COLO829 (cell line): Measurements from ENCODE around the gene ZDHHC11.
"Not testable (repeated sequence)": the region's sequence is repeated elsewhere in the genome, so short reads cannot be mapped to it uniquely, and the experiment has no call there.

ENCODE experiments used
- DNase-seq: peaks from one replicate; pipeline ENCODE4 v3.0.0; 2012; ENCODE audit warnings: low spot score

The ZDHHC11 gene

GRCh38 chr5:845031-845675 is 5.6 kb downstream of the ZDHHC11 start:
- DNase-seq = not testable (repeated sequence)

- DNase-seq = not testable (repeated sequence)
Measured at GRCh38 chr5:844426-844825, 6.4 kb downstream of the ZDHHC11 start.

DNA sequence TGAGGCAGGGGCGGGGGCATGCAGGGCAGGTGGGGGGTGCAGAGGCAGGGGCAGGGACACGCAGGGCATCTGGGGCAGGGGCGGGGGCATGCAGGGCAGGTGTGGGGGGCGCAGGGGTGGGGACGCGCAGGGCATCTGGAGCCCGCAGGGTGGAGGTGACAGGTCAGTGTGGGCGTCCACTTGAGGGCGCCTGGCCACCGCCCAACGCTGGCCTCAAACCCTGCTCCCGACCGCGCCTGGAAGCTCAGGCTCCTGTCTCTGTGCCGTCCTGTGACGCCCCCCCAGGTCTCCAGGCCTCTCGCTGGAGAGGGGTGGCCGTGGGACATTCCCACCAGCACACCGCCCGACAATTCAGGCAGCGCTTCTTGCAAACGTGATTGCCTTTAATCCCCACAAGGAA is 6.9 kb downstream of the ZDHHC11 start:
- not testable (repeated sequence) for DNase-seq

GRCh38 chr5:843371-843770 is 7.4 kb downstream of the ZDHHC11 start:
- not testable (repeated sequence) for DNase-seq

- DNase-seq = not testable (repeated sequence)
Measured at GRCh38 chr5:842402-843221, 8.2 kb downstream of the ZDHHC11 start.

DNA sequence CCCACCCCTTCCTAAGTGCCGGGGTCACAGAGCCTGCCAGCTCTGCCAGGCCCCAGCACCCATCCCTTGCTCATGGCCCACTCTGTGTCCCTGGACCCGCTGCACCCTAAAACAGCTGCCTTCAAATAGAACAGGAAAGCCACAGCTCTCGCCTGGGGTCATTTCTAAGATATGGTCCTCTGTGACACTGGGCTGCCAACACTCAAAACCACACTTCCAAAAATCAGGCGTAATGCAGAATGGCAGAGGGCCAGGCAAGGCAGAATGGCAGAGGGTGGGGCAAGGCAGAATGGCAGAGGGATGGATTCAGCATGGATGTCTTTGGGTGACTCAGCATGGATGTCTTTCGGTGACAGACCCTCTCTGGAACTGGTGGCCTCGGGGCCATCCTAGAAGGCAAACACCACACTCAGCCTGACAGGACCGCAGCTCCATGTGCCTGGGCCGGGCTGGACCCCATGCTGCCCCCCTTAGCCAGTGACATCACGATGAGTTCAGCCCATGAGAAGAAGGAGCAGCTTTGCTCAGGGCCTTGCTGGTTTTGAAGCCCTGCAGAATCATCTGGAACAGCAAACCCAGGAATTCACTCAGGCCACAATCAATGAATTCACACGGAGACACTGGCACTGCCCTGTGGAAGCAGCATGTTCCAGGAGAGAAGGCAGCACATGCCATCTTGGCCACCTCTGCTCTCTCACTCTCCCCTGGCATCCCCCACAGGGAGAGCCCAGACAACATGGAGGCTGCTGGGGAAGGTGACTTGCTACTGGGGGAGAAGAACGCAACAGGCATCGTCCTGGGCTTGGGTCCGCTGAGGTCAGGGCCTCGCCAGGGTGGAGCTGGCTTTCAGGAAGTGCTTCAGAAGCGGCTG is 9.0 kb downstream of the ZDHHC11 start:
- DNase-seq = not testable (repeated sequence)

DNA sequence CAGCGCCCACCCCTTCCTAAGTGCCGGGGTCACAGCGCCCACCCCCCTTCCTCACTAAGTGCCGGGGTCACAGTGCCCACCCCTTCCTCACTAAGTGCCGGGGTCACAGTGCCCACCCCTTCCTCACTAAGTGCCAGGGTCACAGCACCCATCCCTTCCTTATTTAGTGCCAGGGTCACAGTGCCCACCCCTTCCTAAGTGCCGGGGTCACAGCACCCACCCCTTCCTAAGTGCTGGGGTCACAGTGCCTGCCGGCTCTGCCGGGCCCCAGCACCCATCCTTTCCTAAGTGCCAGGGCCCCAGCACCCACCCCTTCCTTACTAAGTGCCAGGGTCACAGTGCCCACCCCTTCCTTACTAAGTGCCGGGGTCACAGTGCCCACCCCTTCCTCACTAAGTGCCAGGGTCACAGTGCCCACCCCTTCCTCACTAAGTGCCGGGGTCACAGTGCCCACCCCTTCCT is 9.8 kb downstream of the ZDHHC11 start:
- DNase-seq = not testable (repeated sequence)

DNA sequence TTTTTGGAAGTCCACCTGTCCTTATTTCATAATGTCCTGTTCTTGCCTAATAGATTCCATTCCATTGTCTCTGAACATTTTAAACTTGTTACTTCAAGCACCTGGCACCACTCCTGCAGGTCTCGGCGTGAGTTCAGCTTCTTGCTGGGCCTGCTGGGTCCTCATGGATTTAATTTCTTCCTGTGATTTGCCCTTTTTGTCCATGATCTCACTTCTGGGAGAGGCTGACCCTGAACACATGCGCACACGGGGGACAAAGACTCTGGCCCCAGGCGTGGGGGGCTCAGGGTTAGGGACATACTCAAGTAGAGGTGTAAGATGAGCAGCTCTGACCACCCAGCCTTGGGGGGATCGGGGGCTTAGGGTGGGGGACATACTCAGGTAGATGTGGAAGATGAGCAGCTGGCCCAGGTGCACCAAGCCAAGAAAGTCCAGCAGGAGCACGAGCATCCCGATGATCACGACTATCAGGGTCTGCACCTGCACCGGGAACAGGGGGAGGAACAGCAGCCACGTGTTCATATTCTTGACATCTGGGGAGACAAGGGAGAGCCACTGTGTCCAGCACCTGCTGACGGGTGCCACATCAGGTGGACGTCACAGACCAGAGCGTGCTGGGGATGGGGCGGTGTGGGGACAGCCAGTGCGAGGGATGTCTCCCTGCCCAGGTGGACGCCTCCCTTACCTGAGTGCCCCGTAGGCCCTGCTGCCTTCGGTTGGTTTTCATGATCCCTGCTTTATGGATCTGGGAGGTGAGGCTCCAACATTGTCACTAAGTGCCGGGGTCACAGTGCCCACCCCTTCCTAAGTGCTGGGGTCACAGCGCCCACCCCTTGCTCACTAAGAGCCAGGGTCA is 10.4 kb downstream of the ZDHHC11 start:
- not testable (repeated sequence) for DNase-seq

- not testable (repeated sequence) for DNase-seq
Measured at GRCh38 chr5:838431-838851, 12.3 kb downstream of the ZDHHC11 start.

GRCh38 chr5:837621-838121 is 13.1 kb downstream of the ZDHHC11 start:
- not testable (repeated sequence) for DNase-seq

DNA sequence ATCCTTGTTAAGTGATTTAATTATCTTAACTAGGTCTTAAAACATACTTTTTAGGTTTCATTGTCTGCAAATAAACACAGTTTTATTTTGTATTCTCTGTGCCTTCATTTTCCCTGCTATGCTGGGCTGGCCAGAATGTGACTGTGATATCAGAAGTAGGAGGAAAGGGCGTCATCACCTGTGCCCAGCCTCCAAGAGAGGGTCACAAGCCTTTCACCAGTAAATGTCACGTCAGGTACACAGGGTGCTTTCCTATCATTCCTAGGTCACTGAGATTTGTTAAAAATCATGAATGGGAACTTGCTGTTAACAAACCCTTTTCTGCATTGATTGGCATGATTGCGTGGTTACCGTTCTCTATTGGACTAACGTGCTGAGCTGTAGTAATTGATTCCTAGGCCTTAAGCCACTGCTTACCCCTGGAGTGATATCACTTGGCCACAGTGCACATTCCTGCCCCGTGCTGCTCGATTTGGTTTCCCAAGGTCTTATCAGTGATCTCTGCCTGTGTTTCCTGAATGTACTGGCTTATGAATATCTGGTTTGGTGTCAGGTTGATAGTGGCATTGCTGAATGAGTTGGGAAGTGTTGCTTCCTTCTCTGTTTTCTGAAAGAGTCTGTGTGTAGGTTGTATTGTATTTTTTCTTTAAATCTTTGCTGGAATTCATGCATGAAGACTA is 14.7 kb downstream of the ZDHHC11 start:
- not testable (repeated sequence) for DNase-seq

- not testable (repeated sequence) for DNase-seq
Measured at GRCh38 chr5:834013-834412, 16.8 kb downstream of the ZDHHC11 start.

DNA sequence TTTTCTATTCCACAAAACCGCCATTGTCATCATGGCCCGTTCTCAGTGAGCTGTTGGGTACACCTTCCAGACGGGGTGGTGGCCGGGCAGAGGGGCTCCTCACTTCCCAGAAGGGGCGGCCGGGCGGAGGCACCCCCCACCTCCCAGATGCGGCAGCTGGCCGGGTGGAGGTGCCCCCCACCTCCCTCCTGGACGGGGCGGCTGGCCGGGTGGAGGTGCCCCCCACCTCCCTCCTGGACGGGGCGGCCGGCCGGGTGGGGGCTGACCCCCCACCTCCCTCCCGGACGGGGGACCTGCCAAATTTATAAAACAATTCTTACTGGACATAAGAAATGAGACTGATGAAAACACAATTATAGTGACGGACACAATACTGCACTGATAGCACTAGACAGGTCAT is 22.6 kb downstream of the ZDHHC11 start:
- not testable (repeated sequence) for DNase-seq

DNA sequence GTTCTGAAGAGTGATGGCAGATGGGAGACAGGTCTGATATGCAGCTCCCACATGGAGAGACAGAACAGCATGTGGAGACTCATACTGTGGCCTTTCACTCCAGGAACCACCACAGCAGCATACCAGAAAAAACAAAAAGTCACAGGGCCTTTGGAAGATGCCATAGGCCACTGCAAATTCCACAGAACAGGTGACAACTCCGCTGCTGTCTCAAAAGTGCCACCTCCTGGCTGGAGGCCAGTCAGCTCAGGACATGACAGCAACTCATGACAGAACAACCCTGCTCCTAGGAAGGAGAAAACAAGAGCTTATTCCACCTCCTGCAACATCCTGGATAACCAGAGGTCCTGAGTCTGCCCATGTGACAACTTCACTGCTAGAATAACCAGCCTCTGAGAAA is 25.2 kb downstream of the ZDHHC11 start:
- DNase-seq = not testable (repeated sequence)

GRCh38 chr5:821504-821903 is 29.3 kb downstream of the ZDHHC11 start:
- no peak for DNase-seq

GRCh38 chr5:820245-820644 is 30.5 kb downstream of the ZDHHC11 start:
- DNase-seq = no peak

- no peak for DNase-seq
Measured at GRCh38 chr5:819078-819477, 31.7 kb downstream of the ZDHHC11 start.

DNA sequence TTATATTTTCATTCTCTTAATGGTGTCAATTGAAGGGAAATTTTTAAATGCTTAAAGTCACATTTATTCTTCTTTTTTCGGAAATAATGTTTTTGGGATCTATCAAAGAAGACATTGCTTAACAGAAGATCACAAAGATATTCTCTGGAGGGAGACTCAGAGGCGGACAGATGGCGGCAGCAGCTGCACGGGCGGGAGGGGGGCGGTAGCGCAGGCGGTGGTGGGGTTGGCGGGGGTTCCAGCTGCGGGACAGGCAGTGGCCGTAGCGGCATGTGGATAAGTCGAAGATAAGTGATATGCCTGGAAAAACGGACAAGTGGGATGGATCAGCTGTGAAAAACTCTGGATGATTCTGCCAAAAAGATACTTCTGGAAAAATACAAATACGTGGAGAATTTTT is 34.6 kb downstream of the ZDHHC11 start:
- DNase-seq = no peak

DNA sequence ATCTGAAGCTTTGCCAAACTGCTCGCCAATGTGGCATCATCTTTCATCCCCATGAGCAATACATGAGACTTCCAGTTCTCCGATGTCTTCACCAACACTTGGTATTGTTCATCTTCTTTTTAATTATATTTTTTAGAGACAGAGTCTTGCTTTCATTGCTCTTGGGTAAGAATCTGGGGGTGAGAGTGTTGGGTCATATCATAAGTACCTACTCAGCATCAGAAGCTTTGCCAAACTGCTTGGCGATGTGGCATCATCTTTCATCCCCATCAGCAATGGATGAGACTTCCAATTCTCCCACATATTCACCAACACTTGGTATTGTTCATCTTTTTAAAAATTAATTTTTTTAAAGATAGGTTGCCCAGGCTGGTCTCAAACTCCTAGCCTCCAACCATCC is 35.3 kb downstream of the ZDHHC11 start:
- no peak for DNase-seq

GRCh38 chr5:813575-813974 is 37.2 kb downstream of the ZDHHC11 start:
- not testable (repeated sequence) for DNase-seq
